ENCODE measurements around the gene UVRAG.
"Not testable (repeated sequence)": the region's sequence is repeated elsewhere in the genome, so short reads cannot be mapped to it uniquely, and the experiment has no call there.

UVRAG gene

DNA sequence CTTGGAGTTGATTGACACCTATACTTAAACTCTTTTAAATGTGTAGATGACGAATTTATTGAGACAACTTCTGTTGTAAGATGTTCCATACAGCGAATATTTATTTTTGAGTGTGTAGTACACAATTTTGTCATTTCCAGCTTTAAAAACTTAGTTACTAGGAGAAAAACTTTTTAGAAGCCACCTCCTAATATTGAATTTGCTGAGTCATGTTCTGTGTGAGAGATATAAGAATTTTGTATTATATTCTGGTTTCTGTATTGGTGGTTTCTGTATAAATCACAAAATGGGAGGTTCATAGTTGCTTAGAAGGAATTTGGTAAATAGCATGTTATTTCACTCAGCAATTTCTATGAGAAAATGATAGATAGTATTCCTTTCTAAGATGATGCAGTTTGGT is 220.0 kb downstream of the UVRAG start:
- DNase-seq, result no peak

DNA sequence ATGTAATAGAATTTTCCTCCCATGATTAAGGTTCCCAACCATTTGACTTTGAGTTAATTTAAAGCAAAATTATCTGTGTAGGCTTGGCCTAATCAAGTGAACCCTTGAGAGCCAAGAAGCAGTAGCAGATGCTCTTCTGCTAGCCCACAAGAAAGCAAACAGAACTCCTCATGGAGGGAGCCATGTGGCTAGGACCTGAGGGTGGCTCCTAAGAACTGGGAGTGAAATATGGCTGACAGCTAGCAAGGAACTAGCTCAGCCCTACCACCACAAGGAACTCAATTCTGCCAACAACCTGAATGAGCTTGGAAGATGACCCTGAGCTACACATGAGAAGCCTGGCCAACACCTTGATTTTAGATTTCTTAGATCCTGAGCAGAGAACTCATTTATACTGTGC is 223.6 kb downstream of the UVRAG start:
- DNase-seq, result no peak

DNA sequence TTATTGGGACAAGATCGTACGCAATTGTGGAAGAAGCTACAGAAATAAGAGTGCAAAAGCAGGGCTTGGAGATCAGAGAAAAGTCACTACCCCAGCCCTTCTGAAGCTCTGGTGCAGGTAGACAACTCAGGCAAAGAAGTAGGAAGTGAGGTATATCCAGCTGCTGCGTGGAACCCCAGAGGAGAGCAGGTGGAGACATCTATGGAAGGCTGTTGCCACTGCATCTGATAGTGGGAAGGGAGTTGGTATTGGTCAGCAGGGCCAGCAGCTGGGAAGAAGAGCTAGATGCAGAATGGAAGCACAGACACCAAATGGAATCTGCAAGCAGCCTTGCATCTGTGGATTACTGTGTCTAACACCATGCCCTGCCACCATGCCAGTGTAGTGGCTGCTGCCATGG is 226.2 kb downstream of the UVRAG start:
- DNase-seq, result peak; percentile 23

DNA sequence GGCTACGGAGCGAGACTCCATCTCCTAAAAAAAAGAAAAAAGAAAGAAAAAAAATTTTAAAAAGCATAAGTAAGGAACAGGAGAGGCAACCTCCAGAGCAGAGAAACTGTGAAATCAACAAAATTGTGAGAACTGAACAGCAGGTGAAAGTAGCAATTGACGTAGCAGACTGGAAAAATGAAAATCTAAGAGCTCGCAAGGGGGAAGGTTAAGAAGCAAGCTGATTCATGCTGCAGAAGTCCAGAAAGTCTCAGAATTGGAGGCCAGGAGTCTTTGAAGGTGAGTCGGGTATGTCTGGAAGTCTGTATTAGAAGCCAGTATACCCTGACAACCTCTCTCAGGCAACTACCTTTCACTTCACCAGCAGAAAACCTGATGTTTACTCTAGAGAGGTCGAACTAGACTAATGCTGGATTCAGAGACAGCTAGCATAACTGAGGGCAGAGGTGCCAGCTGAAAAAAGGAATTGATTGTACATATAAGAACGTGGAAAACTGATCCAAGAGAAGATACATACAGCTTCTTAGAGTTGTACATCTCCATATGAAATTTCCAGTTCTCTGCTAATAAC is 229.8 kb downstream of the UVRAG start:
- no peak for DNase-seq

DNA sequence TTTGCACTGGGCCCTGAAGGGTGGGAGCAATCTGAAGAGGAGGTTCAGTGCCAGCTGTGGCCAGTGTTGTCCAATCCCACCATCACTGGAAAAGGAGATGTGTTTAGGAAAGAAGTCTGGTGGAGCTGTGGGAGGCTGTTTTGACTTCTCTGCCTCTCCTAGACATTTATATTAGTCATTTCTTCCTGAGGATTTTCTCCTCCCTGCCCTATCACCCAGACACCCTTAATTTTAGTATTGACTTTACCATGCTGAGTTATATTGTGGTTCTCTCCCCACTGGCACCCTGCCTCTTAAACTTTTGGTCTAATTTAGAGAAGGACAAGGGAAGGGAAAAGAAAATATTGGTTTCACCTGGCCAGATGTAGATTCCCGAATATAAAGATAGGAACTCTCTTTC is 232.2 kb downstream of the UVRAG start:
- no peak for DNase-seq

DNA sequence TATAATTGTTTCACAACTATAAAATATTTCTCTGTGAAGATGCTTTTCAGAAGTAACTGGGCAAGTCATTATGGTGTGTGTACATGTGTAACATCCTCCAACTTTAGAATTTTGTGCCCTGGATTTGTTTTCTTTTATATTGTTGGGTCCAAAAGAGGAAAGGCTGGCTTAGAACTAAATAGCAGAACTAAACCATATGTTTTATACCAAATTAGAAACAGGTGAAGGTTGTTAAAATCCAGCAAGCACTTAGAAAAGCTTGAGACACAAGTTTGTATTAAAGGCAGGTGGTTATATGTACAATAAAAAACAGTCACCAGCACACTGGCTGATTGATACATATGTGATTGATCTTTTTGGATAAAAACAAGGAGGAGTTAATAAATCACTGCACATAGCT is 232.8 kb downstream of the UVRAG start:
- DNase-seq, result no peak

DNA sequence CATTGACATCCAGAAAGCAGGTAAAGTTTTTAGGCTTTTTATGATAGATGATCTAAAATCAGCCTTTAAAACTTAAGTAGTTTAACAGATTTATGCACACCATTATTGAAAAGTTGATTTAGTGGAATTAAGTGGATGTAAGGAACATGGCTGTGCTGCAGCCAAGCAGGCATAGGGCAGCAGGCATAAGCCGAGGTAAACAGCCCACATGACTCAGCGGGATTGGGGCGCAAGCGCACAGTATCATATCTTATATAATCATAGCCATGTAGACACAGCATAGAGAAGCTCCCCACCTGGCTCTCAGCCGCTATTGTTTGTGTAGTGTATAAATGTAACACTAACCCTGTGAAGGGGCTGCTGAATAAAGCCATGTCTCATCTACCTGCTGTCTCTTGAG is 233.8 kb downstream of the UVRAG start:
- DNase-seq, result peak; percentile 4

DNA sequence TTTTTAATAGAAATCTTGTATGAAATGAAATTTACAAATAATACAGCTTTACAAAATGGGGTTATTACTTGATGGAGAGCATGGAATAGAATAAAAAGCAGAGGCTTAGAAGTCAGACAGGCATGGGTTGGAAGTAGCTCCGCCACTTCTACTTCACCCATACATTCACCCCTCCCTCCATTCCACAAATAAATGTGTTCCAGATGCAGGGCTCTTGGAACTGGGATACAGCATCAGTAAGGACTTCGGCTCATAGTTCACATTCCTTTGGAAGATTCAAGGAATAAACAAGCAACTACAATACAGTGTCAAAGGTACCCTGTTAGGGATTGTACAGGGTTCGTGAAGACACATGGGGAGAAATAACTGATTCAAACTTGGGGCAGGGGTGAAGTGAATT is 234.5 kb downstream of the UVRAG start:
- DNase-seq, result no peak

DNA sequence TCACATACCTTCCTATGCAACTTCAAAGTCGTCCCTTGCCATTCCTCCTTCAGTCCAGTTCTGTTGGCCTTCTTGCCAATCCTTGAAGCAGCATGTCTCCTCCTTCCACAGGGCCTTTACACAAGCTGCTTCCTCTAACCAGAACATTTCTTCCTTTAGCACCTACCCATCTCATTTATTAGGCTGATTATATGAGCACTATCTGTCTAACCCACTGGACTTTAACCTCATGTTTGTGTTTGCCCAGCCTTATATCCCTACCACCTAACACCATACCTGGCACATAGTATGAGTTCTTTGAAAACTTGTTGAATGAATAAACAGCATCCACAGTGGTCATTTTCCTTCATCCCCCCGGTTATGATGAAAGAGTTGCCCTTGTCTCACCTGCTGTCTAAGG is 236.9 kb downstream of the UVRAG start:
- DNase-seq, result no peak

DNA sequence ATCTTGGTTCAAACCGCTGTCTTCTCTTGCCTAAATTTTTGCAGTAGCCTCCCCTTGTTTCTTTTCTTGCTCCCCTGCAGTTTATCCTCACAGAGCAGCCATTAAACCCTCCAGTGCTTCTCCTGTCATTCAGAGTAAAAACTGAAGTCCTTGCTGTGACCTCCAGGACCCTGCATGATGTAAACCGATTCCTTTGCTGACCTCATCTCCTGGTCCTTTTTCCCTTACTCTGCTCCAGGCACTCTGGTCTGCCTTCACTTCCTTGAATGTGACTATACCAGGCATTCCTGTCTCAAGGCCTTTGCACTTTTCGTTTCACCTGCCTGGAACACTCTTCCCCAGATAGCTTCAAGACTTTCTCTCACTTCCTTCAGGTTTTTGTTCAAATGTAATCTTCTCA is 239.3 kb downstream of the UVRAG start:
- DNase-seq, result no peak

DNA sequence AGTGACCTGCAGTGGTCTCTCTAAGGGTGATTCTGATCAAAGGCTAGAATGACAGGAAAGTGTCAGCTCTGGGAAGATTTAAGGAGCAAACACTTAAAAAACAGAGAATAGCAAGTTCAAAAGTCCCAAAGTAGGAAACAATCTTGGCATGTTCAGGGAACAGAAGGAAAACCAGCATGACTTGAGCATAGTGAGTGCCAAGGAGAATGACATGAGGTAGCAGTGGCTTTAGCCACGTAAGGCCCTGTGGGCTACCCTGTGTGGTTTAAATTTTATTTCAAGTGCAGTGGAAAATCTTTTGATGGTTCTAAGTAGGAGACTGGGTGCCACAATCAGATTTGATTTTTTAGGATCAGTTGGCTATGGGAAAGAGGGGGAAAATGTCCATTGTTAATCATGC is 241.9 kb downstream of the UVRAG start:
- DNase-seq, result no peak

DNA sequence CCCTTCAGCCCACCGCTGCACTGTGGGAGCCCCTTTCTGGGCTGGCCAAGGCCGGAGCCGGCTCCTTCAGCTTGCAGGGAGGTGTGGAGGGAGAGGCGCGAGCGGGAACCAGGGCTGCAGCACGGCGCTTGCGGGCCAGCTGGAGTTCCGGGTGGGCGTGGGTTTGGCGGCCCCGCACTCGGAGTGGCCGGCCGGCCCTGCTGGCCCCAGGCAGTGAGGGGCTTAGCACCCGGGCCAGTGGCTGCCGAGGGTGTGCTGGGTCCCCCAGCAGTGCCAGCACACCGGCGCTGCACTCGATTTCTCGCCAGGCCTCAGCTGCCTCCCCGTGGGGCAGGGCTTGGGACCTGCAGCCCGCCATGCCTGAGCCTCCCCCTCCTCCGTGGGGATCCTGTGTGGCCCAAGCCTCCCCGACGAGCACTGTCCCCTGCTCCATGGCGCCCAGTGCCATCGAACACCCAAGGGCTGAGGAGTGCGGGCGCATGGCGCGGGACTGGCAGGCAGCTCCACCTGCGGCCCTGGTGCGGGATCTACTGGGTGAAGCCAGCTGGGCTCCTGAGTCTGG is 245.5 kb downstream of the UVRAG start:
- not testable (repeated sequence) for DNase-seq

DNA sequence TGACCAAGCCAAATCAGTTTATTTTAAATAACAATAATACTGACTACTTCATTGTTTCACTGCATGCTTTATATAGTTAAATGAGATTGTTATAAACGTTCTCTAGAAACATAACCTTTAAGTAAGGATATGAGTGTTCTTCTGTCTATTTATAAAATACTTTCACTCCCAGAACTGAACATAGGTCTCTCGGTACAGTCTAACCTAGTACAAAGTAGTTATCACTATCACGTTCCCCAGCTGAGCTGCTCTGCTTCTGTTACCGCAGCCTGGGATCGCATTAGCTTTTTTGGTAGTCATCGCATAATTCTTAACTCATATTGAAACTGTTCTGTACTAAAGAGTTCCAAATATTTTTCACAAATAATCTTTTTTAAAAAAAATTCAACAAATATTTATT is 247.7 kb downstream of the UVRAG start:
- no peak for DNase-seq

DNA sequence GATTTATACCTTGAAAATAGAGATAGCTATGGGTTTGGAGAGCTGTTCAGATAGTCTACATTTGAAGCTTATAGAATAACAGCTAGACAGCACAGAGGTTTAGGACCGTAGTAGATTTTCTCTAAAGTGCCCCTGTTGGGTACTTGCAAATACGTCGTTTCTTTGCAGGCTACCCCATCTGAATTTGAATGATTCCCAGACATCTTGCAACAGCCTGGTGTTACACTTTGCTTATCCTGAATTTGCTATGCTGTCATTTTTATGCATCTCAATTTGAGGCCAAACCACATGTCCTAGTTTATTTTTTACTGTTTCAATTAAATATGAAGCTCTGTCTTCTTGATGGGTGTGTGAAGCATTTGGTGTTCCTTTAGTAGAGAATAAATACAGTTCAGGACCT is 249.2 kb downstream of the UVRAG start:
- DNase-seq, result no peak

DNA sequence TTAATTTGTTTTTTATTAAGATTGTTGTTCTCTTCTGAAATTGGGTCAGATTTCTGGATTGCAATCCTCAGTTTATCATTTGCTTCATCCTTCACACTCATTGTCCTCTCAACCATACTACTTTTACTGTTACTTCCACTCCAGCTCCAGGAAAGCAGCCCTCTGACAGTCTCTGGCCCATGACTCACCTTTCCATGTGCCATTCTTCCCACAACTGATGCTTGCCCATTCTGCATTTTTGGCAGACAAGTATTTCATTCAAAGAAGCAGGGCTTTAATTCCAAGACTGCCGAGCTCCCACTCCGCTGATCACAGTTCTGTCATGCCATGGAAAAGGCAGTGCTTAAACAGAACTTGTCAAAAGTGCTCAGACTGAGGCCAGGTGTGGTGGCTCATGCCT is 252.1 kb downstream of the UVRAG start:
- DNase-seq, result no peak

DNA sequence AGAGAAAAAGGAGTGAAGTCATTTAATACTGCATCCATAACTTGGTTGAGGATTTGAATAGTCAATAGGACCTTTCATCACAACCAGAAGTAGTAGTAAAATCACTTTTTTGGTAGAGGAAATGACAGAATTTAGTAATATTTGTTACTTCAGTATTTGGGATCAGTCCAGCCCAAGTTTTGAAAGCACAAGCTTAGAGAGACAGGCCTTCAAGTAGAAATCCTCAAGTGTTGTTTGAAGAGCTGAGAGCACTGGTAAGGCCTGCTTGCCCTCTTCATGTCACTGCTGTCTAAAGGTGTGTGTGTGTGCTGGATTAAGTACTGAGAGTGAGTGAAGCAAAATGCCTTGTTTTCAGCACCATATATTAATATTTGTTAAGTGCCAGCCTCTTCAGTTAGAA is 254.0 kb downstream of the UVRAG start:
- no peak for DNase-seq

DNA sequence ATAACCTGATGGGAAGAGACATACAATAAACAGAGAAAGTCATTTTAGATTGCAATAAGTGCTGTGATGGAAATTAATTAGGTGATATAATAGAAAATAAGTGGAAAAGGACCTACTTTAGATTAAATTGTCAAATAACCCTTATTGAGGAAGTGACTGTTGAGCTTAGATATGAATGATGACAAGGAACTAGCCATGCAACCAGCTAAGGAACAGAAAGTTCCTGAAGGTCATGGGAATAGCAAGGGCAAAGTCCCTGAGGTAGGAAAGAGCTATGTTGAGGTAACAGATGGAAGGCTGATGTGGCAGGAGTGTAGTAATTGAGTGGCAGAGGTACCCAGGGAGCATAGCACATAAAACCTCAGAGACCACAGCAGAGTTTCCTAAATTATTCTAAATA is 256.1 kb downstream of the UVRAG start:
- DNase-seq, result no peak

DNA sequence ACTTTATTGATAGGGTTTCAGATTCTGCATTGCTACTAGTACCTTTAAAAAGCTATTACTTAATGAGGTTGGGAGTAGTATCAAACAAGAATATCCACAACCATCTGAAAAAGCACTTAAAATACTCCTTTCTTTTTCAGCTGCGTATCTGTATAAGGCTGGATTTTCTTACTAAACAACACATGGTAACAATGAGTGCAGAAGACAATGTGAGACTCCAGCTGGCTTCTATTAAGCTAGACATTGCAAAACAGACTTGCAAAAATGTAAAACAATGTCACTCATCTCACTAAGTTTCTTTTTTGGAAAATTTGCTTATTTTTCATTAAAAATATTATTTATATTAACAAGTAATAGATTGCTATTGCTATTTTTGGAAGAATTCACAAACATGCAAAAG is 258.7 kb downstream of the UVRAG start:
- no peak for DNase-seq

DNA sequence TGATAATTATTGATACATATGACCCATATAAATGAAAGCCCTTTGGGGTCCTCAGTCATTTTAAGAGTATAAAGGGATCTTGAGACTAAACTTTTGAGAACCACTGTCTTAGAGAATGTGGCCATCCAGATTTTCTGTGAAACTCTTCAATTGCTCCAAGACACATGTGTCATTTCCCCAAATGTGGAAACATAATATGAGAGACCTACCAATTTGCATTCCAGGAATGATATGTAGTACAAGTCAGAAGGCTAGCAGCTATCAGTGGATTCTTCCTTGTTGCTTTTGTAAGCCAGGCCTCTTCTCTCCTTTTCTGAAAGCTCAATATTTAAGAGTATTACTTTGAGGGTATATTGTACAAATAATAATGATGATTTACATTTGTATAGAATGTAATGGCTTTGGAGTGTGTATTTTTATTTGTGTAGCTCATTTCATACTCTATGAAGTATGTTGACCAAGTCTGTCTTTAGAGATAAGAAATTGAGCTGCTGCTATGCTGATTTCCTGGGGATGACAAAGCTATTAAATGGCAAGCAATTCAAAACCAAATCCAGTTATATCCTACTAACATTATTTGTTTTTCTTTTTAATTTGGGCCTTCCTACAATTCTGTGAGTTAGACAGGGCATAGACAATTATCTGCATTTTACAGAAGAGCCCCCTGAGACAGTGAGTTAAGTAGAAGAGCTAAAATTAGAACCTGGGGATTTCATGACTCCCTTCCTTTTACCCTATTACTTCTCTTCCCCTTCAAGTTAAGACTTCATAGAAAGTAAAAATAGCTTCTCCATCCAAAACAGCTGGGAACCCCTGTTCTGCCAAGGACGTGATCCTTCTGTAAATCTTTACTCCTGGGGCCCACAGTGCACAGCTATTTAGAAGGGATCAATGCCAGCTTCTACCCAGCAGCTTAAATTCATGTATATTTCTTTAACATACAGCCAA is 259.4 kb downstream of the UVRAG start:
- DNase-seq, result peak; percentile 41

DNA sequence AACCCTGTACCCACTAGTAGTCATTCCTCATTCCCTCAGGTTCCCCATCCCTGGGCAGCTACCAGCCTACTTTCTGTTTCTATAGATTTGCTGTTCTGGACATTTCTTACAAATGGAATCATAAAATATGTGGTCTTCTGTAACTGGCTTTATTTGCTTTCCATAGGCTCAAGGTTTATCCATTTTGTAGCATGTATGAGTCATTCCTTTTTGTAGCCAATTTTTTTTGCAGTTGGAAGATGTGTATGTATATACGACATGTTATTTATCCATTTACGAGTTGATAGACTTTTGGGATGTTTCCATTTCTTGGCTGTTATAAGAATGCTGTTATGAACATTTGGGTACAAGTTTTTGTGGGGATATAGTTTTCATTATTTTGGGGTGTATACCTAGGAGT is 260.7 kb downstream of the UVRAG start:
- DNase-seq, result no peak

DNA sequence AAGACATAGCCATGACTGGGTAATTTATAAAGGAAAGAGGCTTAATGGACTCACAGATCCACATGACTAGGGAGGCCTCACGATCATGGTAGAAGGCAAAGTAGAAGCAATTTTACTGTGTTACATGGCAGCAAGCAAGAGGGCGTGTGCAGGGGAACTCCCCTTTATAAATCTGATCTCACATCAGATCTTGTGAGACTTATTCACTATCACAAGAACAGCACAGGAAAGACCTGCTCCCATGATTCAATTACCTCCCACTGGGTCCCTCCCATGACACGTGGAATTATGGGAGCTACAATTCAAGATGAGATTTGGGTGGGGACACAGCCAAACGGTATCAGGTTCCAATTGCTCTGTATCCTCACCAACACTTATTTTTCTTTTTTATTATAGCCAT is 261.2 kb downstream of the UVRAG start:
- DNase-seq, result not testable (repeated sequence)

DNA sequence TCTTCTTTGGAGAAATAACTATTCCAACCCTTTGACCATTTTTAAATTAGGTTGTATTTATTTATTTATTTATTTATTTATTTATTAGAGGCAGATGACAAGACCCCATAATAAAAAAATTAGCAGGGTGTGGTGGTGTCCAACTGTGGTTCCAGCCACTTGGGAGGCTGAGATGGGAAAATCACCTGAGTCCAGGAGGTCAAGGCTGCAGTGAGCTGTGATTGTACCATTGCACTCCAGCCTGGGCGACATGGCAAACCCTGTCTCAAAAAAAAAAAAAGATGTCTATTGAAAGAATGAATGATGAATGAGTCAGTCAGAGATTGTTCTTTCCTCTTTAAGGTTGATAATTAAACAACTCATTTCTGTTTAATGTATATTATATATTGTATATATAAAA is 261.7 kb downstream of the UVRAG start:
- no peak for DNase-seq

DNA sequence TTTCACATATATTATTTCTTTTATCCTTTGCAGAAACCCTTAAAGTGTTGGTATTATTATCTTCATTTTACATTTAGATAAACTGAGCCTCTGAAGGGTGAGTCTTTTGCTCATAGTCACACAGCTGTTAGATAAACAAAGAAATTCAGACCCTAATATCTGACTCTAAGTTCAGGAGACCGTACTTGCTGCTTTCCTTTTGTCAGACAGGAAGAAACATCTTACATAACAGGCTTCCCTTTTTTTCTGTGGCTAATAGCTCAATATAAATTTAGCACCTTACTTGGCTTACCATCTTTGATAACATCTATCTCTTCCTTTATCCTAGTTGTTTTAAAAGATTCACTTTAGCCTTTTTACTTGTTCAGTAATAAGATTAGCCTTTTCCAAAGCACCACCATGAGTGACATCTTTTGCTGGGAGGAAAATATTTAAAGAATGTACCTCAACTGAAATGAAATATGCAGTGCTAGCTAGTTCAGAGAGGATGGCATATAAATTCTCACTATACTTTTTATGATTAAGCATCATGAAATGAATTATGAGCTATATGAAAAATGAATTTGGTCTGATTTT is 262.7 kb downstream of the UVRAG start:
- DNase-seq, result no peak

DNA sequence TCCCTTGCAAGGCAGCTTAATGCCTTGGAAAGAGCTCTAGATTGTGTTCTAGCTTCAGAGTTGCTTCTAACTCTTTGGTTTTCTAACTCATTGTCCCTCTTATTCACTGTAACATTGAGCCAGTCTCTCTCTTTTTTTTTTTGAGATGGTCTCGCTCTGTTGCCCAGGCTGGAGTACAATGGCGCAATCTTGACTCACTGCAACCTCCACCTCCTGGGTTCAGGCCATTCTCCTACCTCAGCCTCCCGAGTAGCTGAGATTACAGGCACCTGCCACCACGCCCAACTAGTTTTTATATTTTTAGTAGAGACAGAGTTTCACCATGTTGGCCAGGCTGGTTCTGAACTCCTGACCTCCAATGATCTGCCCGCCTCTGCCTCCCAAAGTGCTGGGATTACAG is 266.1 kb downstream of the UVRAG start:
- not testable (repeated sequence) for DNase-seq

Data from NCI-H146 (cell line).